PFSK-1 (cell line): Measurements from ENCODE around the gene APBB2.

Source experiments
- FOXP2 ChIP-seq: optimal IDR thresholded peaks from 2 replicates; pipeline ENCODE3; 2011; ENCODE audit warnings: borderline replicate concordance, control low read depth, inconsistent platforms; ENCODE audit not compliant: insufficient read depth; ENCODE audit errors: extremely low read length, extremely low read depth
- POLR2AphosphoS5 ChIP-seq: IDR thresholded peaks from 2 replicates; pipeline ENCODE4 v1.6.1; 2012; ENCODE audit warnings: low read depth, mild to moderate bottlenecking, control low read depth, low read length, moderate library complexity
- REST ChIP-seq, 2 experiments: IDR thresholded peaks; 2 replicates each; pipeline versions ENCODE4 v1.6.1 to v1.8.0; 2011 to 2012; ENCODE audit warnings: low read depth in 2 of 2, low read length in 2 of 2, control low read depth in 1 of 2, inconsistent platforms in 1 of 2, mild to moderate bottlenecking in 1 of 2, moderate library complexity in 1 of 2; ENCODE audit not compliant: insufficient read depth in 1 of 2

DNA sequence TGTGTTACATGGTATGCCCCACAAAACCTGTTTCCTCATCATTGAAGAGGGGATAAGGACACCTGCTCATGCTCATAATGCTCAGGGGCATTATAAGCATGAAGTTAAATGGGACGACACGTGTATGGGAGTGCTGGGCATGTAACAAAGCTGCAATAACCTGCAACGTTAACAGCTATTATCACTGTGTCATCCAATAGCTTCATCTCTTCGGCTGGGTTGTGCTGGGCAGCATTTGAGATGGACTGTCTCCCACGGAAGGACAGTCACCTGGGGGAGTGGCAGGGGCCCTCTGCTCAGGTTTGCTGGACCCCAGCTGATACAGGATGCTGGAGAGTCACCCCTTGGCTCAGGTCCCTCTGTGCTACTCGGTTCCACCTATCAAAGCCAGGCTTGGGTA lies 370.1 kb downstream of the APBB2 start:
- TF ChIP-seq POLR2AphosphoS5, result no peak
- no peak for TF ChIP-seq REST (IDR thresholded peaks at IDR 0.05; ENCODE audit: insufficient read depth in 1 of 2, low read depth in 2 of 2, low read length in 2 of 2)
- no peak for TF ChIP-seq FOXP2
